HK-2 (cell line): ENCODE data around the gene C3orf52.

ENCODE experiments used
- DNase-seq: peaks from one replicate; pipeline ENCODE4 v3.0.0-alpha.2; 2018; ENCODE audit not compliant: unreplicated experiment

Gene C3orf52

DNA sequence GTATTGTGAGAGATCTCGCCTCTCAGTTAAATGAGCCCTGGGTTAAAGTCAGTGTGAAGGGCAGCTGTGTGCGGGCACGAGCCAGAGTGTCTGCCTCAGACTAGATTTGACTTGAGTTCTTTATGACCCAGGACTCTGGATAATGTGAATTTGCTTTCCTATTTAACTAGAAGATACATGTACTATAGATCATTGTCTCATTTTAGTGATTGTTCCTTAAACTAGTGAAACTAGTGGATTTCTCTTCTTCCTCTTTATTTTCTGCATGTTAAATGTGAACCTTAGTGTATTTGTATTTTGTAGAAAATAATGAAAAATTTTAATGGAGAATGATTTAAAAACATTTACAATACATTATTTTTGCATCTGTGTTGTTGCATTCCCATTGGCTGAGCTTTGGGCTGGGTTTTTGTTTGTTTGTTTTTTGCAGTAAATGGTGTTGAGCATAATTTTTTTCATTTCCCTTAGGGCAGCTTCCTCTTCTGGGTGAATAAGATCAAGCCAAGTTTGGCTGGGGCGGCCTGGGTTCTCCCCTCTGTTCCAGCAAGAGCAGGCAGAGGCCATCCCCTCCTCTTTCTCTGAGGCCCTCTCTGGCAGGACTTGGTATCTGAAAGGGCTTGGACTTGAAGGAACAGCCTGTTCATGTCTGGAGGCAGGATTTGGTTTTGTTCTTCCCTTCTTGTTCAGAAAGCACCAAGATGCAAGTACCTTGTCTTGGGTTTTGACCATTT lies 31.8 kb downstream of the C3orf52 start:
- DNase-seq = no peak

DNA sequence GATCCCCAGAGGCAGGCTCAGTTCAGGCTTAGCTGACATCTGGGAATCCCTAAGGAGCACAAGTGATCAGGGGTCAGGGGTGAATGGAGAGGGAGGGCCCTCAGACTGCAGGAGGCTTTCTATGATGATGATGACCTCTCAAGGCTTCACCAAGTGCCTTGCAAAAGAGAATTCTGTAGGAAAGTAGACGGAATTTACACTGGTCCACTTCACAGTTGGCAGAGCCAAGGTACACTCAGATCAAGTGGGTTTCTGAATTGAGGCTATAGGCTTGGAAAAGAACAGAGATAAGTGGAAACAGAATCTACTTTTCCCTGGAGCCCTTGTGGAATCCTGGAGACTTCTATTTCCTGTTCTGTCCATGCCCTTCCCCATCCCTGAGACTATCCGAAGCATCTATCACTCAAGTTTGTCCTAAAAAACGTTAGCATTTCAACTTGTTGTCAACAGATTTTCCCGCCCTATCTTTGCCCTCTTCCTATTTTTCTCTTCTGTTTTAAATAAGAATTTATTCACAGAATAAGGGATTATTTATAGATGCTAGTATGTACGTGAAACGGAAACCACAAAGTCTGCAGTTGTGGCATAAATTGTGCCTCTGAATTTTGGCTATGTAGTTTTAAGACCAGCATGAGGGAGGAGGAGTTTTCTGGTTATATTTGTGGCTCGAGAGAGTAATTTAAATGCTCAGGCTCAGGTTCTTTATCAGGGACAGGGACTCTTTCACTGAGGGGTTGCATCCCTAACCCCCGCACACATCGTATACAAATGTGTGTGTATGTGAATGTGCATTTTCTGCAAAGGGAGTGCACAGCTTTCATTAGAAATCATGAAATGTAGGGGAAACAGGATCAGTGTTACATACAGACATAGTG lies 34.0 kb downstream of the C3orf52 start:
- no peak for DNase-seq

GRCh38 chr3:112121577-112122547 lies 35.7 kb downstream of the C3orf52 start:
- DNase-seq = no peak

GRCh38 chr3:112122870-112123269 lies 36.7 kb downstream of the C3orf52 start:
- no peak for DNase-seq

DNA sequence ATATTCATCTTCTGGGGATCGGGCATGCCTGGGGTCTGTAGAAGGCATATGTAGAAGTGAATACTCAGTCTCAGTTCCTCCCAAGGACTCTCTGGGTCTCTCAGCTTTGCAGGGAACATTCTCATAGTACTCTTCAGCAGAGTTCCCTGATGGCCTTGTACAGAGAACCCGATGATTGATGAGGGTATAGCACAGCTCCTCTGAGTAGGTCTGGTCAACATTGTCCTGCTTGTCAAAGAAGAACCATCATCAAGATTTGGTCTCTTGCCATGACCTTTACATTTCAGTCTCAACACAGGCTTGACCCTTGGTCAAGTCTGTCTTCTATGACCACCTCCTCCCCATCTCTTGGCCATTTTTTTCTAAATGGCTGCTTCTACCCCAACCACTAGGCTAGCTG lies 37.4 kb downstream of the C3orf52 start:
- no peak for DNase-seq

GRCh38 chr3:112124907-112125607 lies 38.9 kb downstream of the C3orf52 start:
- no peak for DNase-seq

GRCh38 chr3:112126511-112126911 lies 40.3 kb downstream of the C3orf52 start:
- no peak for DNase-seq

DNA sequence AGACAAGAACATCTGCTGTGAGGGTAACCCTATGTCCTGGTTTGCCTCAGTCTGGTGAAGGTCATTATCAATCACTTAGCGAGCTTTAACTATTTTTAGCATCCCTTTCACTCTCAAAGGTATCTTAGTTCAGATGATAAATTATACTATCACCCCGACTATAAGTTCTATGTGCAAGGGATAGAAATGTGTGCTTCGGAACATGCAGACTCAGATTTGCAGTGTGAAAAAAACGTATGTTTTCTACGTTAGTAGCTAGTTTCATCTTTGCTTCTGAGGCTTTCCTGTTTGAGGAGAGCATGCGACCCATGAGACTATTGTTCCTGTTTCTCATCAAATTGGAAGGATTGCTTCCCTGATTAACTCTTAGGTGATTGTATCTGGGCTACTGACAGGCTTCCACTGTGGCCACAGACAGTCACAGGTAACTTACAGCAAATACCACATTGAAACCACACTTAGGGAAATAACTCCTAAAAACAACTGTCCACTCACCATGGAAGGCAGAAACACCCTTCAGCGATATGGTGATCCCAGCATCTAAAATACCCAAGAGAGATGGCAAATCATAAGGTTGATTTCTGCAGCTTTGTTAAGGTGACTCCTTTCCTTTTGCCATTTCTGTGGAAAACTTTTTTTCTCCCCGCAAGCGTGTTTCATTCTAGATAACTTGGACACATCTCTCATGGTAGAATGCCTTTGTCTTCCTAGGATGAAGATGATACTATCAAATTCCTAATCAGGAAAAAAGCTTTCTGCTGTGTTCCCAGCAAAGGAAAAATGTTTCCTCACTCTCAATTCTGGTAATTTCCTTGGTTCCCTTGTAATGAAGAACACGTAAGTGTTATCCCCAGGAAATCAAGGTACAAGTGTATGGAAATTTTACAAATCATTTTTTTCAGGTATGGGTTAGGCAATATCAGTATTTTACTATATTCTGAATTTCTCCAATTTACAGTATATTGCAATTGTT lies 41.6 kb downstream of the C3orf52 start:
- no peak for DNase-seq

- no peak for DNase-seq
Observed at GRCh38 chr3:112128843-112129727, 42.9 kb downstream of the C3orf52 start.

- DNase-seq = no peak
Observed at GRCh38 chr3:112129925-112130637, 43.9 kb downstream of the C3orf52 start.

DNA sequence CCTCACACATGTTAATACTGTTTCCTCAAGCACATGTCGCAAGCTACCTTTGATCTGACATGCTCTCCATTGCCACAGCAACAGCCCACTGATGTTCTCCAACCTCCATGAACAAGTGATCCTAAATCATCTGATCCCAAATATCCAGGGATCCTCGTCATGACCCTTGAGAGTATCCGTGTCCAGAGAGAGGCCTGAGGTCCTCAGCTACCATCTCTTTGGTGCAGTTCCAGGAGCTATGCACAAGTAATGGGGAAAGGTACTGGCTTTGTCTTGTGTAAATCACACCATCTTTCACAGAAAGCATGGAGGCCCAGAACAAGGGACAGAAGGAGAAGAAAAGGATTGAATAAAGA lies 44.4 kb downstream of the C3orf52 start:
- DNase-seq = no peak

DNA sequence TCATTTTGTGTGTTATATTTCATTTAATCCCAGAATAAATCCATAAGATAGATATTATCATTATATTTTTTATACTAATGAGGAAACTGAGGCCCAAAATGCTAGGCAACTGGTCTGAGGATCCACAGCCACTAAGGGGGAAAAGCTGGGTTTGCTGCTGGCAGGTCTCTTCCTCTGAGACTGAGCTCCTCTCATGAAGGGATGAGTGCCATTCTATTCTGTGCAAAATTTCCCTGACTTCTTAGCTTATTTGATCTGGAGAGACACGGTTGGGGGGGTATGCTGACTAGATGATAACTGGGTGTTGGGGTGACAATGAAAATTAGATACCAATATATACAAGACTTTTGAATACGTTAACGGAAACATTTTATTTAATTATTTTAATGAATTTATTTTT lies 44.9 kb downstream of the C3orf52 start:
- no peak for DNase-seq

DNA sequence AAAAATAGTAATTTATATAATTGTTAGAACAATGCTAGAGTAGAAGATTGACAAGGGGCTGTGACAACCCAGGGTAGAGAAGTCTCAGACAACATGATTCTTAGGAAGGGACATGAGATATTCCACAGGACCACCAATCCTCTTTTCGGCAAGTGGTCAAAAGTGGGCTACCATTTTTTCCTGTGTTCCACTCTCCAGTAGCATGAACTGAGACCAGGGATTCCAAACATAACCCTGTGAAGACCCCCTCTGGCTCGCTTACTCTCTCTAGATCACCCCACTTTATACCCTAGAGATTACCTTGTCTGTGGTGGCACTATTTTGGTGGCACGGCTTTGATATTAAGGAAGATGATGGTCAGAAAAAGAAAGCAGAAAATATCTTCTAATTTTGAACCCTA lies 45.9 kb downstream of the C3orf52 start:
- no peak for DNase-seq

GRCh38 chr3:112132554-112132953 lies 46.4 kb downstream of the C3orf52 start:
- no peak for DNase-seq

- no peak for DNase-seq
Observed at GRCh38 chr3:112132975-112133448, 46.8 kb downstream of the C3orf52 start, which contains the start of gene GCSAM. GCSAM (minus strand) TSS chr3:112133248; CDS start chr3:112133120, 128 bp downstream.

DNA sequence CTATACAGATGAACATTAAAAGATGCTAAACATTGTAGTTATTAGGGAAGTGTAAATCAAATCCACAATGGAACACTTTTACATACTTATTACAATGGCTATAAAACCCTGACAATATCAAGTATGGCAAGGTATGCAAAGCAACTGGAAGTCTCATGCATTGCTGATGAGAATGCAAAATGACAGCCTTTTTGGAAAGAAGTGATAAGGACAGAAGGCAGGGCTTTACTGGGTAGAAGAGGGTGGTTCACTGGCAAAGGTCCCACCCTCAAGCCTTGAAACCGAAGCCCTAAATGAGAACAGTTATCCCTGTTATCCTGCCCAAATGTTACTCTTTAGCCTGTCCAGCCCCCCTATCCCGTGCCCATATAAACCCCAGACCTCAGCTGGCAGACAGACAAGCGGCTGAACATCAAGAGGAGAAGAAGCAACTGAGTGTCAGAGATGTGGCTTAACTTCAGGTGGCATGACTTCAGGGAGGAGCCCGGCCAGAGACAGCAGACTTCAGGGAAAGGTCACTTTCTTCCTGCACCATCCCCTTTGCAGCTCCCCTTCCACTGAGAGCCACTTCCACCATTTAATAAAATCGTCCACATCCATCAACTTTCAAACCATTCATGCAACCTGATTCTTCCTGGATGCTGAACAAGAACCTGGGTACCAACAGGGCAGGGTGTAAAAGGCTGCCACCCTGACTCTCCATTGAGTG lies 47.6 kb downstream of the C3orf52 start:
- DNase-seq = no peak

DNA sequence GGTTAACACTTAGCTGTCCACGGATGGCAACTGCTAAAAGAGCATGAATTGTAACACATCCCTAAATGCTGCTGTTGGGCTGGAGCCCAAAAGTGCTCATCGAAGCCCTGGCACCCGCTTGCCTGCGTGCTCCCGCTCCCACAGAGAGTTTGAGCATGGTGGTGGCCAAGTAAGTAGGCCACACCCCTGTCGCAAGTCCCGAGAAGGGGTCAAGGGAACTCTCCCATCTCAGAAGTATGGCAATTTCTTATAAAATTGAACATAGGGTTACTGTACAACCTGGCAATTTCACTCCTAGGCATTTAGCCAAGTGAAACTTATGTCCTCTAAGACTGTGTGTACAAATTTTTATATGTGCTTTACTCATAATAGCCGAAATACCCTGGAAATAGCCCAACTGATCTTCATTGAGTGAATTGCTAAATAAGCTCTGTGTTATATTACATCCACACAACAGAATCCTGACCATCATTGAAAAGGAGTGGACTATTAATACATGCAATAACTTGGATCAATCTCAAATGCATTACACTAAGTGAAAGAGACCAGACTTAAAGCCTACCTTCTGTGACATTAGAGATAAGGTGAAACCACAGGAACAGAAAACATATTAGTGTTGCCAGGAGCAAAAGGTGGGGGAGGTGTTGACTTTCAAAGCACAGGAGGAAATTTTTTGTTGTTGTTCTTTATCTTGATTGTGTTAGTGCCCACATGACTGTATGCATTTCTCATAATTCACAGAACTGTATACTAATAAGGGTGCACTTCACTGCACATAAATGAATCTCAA lies 48.3 kb downstream of the C3orf52 start:
- DNase-seq = no peak
